OCI-LY7 (cell line): Measurements from ENCODE around the gene BBOF1.
"Not testable (repeated sequence)": the region's sequence is repeated elsewhere in the genome, so short reads cannot be mapped to it uniquely, and the experiment has no call there.

Source experiments
- EZH2phosphoT487 ChIP-seq: fragments of 200-600 bp; sonication (generic); IDR thresholded peaks from 2 replicates; pipeline ENCODE4 v1.6.1; 2018; ENCODE audit warnings: low read depth, borderline replicate concordance, mild to moderate bottlenecking, mixed run types, antibody characterized with exemption, low read length, moderate library complexity, mixed read lengths
- TF ChIP-seq, protein P1 (sequence below): fragments of 200-600 bp; sonication (generic); conservative IDR thresholded peaks from 2 replicates; pipeline ENCODE4 v1.5.1; 2014; ENCODE audit warnings: mild to moderate bottlenecking, antibody characterized with exemption, low read length, moderate library complexity, mixed read lengths

DNA sequence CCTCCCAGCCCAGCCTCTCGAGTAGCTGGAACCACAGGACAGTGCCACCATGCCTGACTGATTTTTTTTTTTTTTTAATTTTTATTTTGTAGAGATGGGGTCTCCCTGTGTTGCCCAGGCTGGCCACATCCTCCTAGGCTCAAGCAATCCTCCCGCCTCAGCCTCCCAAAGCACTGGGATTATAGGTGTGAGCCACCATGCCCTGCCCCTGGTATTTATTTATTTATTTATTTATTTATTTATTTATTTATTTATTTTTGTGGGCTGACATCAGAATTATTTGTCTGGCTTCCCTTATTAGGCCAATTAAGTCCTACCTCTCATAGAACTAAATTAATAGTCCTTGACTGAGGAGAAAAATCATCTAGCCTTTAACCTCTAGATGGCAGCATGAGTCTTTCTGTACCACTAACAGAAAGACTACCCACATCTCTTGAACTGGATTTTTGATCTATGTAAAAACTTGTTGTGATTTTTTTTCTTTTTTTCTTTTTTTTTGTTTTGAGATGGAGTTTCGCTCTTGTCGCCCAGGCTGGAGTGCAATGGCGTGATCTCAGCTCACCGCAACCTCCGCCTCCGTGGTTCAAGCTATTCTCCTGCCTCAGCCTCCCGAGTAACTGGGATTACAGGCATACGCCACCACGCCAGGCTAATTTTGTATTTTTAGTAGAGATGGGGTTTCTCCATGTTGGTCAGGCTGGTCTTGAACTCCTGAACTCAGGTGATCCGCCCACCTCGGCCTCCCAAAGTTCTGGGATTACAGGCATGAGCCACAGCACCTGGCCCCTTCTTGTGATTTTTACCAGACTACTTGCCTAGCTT, 92.5 kb downstream of the BBOF1 start:
- TF ChIP-seq, protein P1, sequence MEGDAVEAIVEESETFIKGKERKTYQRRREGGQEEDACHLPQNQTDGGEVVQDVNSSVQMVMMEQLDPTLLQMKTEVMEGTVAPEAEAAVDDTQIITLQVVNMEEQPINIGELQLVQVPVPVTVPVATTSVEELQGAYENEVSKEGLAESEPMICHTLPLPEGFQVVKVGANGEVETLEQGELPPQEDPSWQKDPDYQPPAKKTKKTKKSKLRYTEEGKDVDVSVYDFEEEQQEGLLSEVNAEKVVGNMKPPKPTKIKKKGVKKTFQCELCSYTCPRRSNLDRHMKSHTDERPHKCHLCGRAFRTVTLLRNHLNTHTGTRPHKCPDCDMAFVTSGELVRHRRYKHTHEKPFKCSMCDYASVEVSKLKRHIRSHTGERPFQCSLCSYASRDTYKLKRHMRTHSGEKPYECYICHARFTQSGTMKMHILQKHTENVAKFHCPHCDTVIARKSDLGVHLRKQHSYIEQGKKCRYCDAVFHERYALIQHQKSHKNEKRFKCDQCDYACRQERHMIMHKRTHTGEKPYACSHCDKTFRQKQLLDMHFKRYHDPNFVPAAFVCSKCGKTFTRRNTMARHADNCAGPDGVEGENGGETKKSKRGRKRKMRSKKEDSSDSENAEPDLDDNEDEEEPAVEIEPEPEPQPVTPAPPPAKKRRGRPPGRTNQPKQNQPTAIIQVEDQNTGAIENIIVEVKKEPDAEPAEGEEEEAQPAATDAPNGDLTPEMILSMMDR = peak; percentile 76
- TF ChIP-seq EZH2phosphoT487 = not testable (repeated sequence)
